NK-92 (cell line): ENCODE results near the gene MAMDC2.

ENCODE experiments used
- DNase-seq: peaks from one replicate; lab custom pipeline; 2025; ENCODE audit not compliant: unreplicated experiment; lab: John Stamatoyannopoulos, UW

MAMDC2 gene

DNA sequence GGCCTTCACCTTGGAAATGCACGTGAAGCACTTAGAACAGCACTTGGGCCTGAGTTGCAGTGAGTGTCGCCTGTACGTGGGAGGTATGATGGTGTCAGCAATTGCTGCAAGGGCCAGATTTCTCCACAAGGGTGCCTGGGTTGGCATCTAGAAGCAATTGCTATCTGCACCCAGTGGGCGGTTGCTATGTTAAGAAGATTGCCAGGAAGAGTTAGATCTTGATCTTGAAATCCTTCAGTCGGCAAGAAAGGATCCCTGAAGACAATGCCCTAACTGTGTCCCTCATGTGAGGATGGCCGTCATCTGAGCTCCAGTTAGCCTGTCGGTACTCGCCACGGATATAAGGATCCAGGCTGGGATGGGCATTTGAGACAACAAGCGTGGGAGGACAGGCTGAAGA is 62.9 kb downstream of the MAMDC2 start:
- DNase-seq: no peak

DNA sequence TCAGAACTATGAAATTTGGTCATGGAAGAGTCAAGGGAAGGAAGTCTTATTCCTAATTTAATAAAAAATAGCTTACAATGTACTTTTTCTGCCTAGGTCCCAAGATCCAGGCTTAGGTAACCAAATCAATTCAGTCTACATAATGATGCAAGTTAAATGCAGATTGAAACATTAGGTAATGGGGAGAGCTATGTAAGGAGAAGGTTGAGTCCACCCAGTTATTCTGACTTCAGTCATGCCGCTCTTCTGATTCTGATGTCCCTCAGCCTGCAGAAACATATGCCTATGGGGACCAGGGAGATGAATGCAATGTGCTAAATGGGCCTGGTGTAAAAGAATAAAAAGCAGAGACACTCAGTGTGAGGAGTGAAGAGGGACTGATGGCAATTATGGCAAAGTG is 63.9 kb downstream of the MAMDC2 start:
- no peak for DNase-seq

DNA sequence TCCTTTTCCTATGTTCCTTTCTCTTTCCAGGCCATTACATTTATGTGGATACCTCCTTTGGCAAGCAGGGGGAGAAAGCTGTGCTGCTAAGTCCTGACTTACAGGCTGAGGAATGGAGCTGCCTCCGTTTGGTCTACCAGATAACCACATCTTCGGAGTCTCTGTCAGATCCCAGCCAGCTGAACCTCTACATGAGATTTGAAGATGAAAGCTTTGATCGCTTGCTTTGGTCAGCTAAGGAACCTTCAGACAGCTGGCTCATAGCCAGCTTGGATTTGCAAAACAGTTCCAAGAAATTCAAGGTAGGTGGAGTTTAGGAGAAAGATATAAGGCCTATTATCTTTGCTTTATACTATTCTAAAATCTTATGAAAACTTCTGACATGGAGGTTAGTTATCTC is 64.5 kb downstream of the MAMDC2 start:
- no peak for DNase-seq

DNA sequence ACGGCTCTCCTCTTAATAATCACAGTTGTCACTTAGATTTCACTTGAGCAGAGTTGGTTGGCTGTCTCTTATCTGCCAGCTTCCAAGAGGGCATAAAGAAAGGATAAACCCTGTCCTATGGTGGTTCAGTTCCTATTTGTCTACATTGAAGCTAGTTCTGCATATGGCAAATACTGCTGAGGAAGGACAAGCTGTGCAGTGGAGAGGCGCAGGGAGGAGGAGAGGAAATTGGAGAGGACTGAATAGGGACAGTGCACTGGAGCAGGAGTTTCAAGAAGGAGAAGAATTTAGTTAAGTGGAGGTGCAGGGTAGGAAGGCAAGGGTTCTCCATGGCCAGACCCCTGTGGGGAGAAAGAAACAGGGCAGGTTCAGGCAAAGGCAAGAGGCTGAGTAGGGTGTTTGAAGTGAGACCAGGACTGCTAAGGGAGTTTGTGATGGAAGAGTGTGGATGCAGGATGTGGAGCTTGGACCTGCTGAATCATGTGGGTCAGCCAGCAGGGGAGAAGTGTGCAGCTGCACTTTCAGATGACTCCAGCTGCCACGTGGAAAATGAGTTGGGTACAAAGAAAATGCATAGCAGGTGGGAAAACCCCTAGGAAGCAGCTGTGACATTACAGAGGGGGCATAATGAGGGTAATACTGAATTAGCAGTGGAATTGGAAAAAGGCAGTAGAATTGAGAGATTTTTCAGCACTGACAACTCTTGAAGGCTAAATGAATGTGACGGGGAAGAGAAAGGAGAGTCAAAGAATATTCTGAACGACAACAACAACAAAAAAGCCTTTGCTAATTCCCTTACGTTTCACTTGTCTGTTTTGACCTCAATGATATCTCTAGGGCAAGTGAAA is 66.8 kb downstream of the MAMDC2 start:
- no peak for DNase-seq

DNA sequence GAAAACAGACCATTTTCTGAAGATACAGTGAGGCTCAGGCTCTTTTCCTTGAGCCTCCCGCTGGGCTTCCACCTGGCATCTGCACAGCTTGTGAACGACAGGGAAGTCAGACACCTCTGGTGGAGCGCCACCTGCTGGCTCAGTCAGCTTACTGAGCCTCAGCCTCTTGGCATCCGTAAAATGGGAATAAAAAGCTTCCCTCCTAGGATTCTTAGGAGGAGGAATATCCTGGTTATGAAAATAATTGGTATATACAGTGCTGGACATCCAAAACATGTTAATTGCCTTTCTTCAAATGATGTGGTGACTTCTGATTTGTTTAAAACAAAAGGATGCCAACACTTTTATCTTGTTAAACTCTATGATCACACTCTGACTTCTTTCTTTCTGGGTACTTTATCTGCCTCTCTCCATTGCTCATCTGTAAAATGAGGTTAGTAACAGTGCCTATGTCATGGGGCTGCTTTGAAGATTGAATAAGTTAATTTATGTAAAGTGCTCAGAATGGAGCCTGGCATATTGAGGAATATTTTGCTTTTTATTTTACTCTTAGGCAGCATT is 67.5 kb downstream of the MAMDC2 start:
- DNase-seq: no peak

DNA sequence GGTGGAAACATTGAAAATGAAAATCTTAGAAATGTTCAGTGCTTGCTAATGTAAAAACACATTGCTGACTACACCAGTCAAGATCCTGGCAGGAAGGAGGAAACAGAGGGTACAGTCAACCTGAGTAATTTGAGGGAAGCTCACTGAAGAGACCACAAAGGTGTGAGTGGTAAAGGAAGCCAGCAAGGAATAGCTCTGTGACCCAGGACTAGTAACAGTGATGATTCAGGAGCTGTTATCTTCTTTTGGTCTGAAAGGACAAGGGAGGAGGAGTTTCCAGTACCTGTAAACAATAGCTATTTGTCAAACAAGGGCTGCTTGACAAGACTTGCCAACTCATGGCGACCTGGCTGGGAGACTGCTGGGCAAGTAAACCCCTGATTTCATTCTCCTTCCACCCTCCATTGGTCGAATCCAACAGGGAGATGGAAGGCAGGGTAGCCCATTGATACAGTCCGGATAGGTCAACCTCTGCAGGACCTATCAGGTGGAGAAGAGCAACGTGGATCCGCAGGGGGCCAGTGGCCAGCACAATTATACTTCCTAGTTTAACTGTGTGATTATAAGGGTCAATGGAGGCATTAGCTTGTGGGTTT is 68.1 kb downstream of the MAMDC2 start:
- no peak for DNase-seq

DNA sequence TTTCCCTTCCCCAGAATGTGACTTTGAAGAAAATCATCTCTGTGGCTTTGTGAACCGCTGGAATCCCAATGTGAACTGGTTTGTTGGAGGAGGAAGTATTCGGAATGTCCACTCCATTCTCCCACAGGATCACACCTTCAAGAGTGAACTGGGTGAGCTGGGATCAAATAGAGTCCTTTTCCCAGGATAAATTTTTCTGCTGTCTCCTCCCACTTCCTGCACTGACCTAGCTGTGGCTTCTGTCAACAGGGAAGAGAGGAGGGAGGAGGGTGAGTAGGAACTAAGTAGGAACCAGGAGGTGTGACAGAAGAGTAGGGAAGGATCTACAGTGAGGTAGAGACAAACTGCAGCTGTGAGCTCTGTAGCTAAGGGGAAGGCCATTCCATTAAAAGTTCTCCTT is 69.3 kb downstream of the MAMDC2 start:
- DNase-seq: no peak

DNA sequence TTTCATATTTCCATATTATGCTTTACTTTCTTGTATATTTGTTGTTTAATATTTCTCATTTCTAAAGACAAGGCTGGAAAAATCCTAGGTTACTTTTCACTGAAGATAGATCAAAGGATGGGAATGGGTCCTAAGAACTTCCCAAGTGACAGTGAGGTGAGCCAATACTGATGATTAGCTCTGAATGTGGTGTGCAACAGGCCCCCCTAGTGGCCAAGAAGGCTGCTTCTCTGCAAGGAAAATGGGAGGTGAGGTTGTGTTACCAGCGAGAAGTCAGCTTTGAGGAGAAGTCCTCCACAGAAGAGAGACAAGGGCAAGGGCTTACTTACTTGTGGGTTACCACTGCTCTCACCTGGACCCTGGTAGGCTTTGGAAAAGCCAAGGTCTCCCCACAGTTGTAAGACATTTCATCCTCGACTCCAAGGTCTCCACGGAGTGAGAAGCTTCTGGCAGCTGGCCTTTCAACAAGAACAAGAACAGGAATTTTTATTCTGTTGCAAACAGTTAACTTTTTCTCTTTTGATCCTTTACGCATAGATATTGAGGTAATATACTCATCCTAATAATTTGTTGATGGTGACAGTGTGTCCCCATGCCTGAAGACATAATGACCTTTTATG is 69.9 kb downstream of the MAMDC2 start:
- no peak for DNase-seq

DNA sequence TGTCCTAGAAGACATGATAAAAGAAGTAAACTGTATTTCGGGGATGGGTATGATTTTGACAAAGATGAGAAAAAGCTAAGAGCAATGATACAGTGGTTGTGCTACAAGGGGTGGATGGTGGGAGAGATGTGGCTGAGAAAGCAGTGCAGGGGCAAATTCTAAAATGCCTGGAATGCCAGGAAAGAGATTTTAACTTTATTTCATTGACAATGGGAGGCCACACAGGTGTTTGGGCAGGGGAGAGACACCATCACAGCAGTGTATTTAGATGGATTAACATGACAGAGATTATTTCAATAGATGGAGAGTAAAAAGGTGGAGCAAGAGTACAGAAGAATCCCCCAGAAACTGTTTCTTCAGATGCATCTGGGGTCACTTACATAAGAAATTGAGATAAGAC is 71.2 kb downstream of the MAMDC2 start:
- no peak for DNase-seq

DNA sequence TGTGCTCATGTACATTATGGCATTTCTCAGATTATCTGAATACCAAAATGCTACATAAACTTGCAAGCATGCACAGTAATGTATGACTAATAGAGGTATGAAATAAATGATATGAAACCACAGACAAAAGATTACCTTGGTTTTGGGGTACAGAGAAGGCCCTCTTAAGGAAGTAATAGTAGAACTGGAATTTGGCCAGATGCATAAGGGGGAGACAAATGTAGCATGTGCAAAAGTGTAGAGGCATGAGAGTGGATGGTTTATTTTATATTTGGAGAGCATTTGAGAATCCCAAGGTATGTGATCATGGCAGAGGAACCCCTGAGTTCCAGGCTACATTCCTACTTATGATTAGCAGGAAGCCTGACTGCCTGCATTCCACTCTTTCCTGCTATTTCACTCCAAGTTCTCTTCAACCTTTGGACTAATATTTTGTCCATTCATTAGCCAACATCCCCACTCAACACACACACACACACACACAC is 74.2 kb downstream of the MAMDC2 start:
- DNase-seq: no peak

DNA sequence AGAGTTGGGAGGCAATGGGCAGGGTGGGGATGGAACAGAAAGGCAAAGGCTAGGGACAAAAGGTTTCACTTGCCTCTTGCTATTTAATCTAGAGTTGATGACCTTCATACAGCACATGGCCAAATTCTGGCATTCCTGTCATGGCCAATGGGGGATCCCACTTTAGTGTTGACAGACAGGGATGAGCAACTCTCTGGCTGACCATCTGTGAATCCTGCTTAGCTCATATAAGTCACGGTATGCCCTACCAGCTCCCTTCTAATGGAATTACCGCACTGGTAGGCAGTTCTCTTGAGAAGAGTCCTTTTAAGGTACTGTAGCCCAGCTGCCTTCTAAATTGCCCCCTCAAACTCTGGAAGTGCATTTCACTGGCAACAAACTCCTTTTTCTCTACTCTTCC is 76.1 kb downstream of the MAMDC2 start:
- no peak for DNase-seq

DNA sequence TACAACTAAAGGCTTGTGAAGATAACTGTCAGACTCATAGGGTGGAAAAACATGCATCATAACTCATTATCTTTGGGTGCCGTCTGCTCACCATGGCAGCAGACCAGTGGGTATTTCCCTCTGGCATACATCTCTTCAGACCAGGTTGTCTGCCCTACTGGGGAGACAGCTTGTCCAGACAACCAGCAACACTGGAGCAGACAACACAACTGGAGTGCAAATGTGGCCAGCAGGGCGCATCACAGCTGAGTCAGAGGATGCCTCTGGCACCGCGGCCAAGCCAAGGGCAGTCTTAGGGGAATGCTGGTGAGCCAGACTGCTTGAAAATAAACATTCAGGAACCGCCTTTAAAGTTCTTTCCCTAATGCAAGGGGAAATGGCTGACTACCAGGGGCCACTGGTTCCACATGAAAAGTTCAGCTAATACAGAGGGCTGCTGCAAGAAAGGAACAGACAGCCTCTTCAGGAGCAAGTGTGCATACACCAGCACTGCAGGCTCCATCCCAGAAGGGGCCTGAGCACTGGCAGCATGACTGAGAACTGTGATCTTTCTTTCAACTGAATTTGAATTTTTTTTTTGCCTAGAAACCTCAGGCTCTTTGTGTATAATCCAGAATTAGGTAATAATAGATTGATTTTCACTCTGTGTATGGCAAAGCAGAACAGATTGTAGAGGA is 77.3 kb downstream of the MAMDC2 start:
- DNase-seq: no peak

DNA sequence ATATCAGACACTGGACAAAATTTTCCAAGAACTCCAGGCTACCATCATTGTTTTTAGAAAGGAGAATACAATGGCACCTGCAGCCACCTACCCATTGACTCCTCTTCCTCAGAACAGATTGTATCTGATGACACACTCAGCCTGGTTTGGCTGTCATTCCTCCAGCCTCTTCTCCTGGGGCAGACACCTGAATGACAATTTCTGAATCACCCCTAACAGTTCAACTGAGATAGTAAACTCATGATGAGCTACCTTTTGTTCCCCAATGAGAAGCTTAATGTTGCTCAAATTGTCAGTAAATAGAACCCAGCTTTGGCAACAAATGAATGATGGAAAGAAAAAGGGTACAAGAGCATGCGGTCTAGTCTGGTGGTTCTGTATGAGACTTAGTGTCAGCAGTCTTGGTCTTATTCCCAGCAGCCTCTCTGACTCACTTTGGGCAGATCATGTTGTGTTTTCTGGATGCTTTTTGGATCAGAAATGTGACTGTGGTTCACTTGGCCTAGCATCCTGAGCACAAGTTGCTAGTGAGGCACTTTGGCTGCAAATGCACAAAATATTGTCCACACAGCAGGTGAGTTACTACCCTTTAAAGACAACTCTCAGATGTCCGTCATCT is 78.3 kb downstream of the MAMDC2 start:
- no peak for DNase-seq

DNA sequence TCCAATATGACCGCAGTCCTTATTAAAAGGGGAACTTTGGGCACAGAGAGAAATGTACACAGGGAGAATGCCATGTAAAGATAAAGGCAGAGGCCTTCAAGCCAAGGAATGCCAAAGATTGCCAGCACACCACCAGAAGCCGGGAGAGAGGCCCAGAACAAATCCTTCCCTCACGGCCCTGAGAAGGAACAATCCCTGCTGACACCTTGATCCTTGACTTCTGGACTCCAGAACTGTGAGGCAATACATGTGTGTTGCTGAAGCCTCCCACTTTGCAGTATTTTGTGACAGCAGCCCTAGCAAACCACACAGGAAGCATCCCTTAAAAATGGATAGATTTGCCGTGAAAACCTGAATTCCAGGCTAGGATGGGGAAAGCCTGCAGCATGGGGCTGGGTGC is 80.0 kb downstream of the MAMDC2 start:
- DNase-seq: no peak

DNA sequence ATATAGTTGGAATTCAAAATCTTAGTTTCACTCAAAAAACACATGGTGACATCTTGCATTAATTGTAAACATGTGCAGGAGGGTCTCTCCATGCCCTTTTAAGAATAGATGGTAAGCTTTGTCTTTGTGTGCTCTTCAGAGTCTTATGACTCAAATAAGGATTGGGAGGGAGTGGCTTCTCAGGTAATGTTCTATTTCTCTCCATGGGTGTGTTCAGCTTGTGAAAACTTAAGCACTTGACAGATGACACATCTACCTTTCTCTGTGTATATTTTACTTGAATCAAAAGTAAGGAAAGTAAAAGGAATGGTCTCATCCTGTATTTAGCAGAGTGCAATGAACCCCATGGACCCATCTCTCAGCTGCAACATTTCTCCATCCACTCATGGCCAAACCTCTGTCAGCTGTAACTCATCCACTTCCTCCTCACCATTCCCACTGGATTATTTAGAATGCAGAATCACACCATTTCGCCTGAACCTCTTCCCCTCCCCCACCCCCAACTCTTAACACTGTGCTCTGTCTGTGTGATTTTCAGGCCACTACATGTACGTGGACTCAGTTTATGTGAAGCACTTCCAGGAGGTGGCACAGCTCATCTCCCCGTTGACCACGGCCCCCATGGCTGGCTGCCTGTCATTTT is 82.1 kb downstream of the MAMDC2 start:
- no peak for DNase-seq

DNA sequence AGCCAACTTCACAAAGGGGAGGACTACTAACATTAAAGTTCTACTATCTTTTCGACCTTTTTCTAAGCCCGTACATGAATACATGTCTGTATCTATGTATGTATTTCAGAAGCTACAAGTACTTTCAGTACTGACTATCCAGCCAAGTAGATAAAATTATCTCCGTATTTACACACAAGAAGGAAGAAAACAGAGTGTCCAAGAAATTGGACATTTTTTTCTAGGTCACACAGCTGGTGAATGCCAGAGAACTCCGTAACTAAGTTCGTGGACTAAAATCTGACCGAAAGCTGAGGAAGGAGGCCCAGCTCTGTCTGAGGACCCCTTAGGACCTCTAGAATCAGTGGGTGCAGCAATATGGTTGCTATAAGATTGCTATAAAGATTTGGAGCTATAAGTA is 83.4 kb downstream of the MAMDC2 start:
- no peak for DNase-seq

DNA sequence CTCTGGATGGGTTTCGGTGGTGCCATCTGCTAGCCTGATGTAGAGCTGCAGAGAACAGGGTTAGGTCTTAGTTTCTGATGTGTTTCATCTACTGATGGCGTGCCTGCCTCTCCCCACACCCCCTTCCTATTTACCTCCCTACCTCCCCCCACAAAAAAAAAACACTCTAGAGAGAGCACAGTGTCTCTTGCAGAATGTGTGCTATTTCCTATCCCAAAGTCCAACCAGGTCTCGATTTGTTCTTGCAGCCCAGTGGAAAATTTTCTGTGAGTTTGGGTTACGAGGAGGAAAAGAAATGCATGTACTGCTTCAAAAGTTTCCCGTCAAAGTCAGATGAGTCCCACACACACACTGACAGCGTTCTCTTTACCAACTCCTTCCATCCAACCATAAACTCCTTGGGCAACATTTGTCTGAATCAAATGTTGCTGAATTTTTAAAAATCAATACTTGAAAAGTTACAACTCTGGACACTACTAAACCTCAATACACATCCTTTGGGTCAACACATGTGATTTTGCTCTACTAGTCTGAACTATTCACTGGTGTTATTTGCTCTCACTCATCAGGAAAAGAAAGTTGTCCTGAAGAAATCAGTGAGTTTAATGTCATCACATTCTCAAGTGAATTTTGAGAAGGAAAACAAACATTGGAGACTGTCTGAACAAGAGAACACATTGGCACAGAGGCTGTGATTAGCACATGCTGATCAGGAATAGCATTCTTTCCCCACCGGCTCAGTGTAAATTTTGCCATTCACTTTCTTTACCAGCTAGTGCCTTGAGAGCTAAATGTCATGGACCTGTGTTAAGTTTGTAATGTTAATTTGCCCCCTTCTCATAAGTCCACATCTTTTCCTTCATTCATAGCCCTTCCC is 84.1 kb downstream of the MAMDC2 start:
- DNase-seq: no peak

DNA sequence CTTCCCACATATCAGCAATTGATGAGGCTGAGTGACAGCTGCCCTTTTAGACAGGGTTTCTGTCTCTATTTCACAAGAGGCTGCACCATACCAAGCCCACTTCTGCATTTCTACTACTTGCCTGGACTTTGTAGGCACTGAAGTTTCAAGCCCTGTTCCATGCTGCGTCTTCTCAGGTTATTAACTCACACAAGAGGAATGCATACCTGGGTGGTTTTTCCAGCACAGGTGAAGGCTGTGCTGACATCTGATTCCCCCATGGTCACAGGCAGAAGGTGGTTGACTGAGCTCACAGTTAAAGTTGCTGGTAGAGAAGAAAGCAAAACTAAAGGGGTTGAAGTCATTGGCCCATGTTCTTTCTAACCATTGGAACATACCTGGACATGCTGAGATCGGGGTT is 86.6 kb downstream of the MAMDC2 start:
- DNase-seq: no peak

DNA sequence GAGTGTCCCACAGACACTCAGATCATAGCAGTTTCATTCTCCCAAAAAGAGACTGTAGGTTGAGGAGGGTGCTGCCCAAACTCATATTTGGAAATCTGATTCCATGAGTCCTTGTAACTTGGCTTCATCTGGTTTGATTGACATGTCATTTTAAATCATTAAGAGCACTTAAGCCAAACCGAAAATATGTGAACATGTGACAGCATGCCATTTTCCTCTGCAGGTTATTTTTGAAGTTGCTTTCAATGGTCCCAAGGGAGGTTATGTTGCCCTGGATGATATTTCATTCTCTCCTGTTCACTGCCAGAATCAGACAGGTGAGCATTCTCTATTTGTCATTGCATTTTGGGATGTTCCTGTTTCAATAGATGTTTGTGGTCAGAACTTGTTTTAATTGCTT is 87.6 kb downstream of the MAMDC2 start:
- DNase-seq: no peak
